ENCODE measurements around the gene WTIP. TPM values are rescaled to one million over a fixed set of nuclear protein-coding genes. Genes with fewer than 3 reads are reported as not detected.

WTIP gene
- total RNA-seq, 1 donor, result 40.6 TPM

DNA sequence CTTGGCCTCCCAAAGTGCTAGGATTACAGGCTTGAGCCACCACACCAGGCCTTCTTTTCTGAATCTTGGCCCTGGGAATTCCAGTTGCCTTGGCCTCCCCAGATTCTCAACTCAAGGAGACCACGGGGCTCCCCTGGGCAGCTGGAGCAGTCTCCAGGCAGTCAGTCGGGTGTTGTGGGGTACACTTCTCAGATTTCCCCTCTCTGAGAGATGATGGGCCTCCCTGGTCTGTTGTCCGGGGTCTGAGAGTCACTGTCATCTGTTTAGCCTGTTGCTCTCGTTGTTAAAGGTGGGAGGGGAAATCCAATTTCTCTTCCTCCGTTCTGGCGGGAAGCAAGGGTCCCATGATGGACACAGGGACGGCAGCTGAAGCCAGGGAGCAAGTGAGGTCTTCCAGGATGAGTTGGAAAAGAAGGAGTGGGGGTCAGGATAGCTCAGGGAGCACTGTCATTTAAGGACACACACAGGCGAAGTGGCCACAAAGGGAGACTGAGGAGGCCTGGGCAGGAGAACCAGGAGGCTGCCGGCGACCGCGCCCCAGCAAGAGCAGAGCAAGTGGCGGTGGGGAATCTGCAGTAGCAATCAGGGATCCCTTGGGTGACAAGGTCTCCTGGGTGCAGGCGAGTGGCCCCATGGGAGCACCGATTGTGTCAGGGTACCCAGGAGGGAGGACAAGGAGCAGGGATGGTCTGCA lies 15.7 kb downstream of the WTIP start:
- H3K4me3 ChIP-seq (ENCODE audit: low read depth, low read length), result no peak overlapping the region
- TF ChIP-seq CTCF (IDR thresholded peaks at IDR 0.05; ENCODE audit: insufficient read depth, low read depth, low read length), result no peak
- DNase-seq (ENCODE audit: low read depth), result no peak

GRCh38 chr19:34499155-34499834 lies 17.7 kb downstream of the WTIP start:
- TF ChIP-seq CTCF (IDR thresholded peaks at IDR 0.05; ENCODE audit: insufficient read depth, low read depth, low read length), result no peak
- DNase-seq (ENCODE audit: low read depth), result no peak
- H3K4me3 ChIP-seq (ENCODE audit: low read depth, low read length), result no peak overlapping the region

GRCh38 chr19:34500656-34501120 lies 19.1 kb downstream of the WTIP start:
- H3K4me3 ChIP-seq (ENCODE audit: low read depth, low read length), result no peak overlapping the region
- DNase-seq (ENCODE audit: low read depth), result no peak
- no peak for TF ChIP-seq CTCF (IDR thresholded peaks at IDR 0.05; ENCODE audit: insufficient read depth, low read depth, low read length)

GRCh38 chr19:34501339-34502320 lies 20.1 kb downstream of the WTIP start:
- TF ChIP-seq CTCF (IDR thresholded peaks at IDR 0.05; ENCODE audit: insufficient read depth, low read depth, low read length), result peak; percentile 100
- peak; percentile 90 for DNase-seq (ENCODE audit: low read depth)
- H3K4me3 ChIP-seq (ENCODE audit: low read depth, low read length), result no peak overlapping the region

GRCh38 chr19:34502582-34503411 lies 21.2 kb downstream of the WTIP start:
- DNase-seq (ENCODE audit: low read depth), result no peak
- no peak for TF ChIP-seq CTCF (IDR thresholded peaks at IDR 0.05; ENCODE audit: insufficient read depth, low read depth, low read length)
- H3K4me3 ChIP-seq (ENCODE audit: low read depth, low read length), result no peak overlapping the region
